Measurements from ENCODE around the gene KLHL2.

Gene KLHL2

GRCh38 chr4:165343353-165344191 is 136.2 kb downstream of the KLHL2 start:
- TF ChIP-seq CTCF (conservative IDR thresholded peaks at IDR 0.05; ENCODE audit: low read depth, low read length): peak; percentile 15
- no peak for DNase-seq (ENCODE audit: low read depth)
- no peak overlapping the region for H3K4me3 ChIP-seq (ENCODE audit: low read depth, low read length)

DNA sequence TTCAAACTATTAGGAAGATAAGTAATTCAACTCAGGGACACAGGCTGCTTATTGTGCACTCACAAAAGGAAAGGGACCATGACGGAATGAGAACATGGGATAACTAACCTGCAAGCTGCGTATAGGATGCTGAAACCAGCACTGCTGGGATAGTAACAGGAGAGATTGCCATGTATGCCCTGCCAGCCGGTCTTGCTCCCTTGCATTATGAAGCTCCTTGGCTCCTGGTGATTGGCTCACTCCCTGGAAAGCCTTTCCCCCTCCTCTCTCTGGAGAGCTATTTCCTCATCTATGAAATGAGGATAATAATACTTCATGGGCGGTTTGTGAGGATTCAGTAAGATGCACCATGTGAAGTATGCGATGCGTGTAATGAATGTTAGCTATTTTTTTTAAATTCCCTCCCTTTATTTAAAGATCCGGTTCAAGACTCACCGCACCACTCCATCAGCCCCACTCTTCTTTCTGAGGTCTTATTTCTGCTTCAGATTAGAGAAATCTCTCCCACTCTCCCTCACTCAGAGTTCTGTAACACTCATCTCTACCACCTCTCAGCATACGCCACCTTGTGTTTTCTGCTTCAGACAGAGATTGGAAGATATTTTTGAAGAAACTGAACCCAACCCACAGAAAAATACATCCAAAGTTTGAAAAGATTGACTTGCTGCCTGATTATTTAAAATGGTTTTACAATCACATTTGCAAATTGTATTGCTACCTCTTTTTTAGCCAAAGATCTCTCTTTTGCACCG is 138.5 kb downstream of the KLHL2 start:
- TF ChIP-seq CTCF (conservative IDR thresholded peaks at IDR 0.05; ENCODE audit: low read depth, low read length): no peak
- no peak overlapping the region for H3K4me3 ChIP-seq (ENCODE audit: low read depth, low read length)
- DNase-seq (ENCODE audit: low read depth): no peak

- TF ChIP-seq CTCF (conservative IDR thresholded peaks at IDR 0.05; ENCODE audit: low read depth, low read length): no peak
- no peak for DNase-seq (ENCODE audit: low read depth)
- H3K4me3 ChIP-seq (ENCODE audit: low read depth, low read length): no peak overlapping the region
These were observed 140.5 kb downstream of the KLHL2 start for GRCh38 chr4:165347647-165348569.

- TF ChIP-seq CTCF (conservative IDR thresholded peaks at IDR 0.05; ENCODE audit: low read depth, low read length): no peak
- no peak overlapping the region for H3K4me3 ChIP-seq (ENCODE audit: low read depth, low read length)
- no peak for DNase-seq (ENCODE audit: low read depth)
These were observed 144.2 kb downstream of the KLHL2 start for GRCh38 chr4:165351359-165352130.

DNA sequence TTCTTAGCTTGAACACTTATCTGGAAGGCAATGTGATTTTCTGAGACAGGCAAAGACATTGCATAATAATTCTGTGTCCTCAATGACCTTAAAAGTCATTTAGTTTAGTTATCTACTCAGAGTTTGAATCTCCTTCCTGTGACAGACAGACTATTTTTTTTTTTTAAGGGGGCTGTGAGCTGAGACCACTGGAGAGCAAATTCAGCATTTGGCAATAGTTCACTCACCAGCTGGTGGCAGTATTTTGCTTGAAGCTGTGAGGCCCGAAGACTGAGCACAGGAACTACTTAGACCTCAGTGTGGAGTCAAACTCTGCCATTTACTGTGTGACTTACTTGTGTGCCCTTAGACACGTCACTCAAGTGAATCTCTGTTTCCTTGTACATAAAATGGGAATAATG is 148.5 kb downstream of the KLHL2 start:
- DNase-seq (ENCODE audit: low read depth): peak; percentile 70
- peak; percentile 78 for TF ChIP-seq CTCF (conservative IDR thresholded peaks at IDR 0.05; ENCODE audit: low read depth, low read length)
- no peak overlapping the region for H3K4me3 ChIP-seq (ENCODE audit: low read depth, low read length)

- DNase-seq (ENCODE audit: low read depth): peak; percentile 50
- no peak overlapping the region for H3K4me3 ChIP-seq (ENCODE audit: low read depth, low read length)
- no peak for TF ChIP-seq CTCF (conservative IDR thresholded peaks at IDR 0.05; ENCODE audit: low read depth, low read length)
These were observed 152.1 kb downstream of the KLHL2 start for GRCh38 chr4:165359506-165359905.
